Suprapubic skin (tissue), 4 donors: ENCODE measurements around the gene URGCP. TPM values are rescaled to one million over a fixed set of nuclear protein-coding genes. Genes with fewer than 3 reads are reported as not detected.

Experiments used
- DNase-seq, 2 donors: peaks; one replicate each; pipeline ENCODE4 v3.0.0-alpha.2; 2019; ENCODE audit warnings: low spot score in 2 of 2
- H3K27ac ChIP-seq: fragments of 200-600 bp; sonication (generic); one replicate; pipeline ENCODE4 v1.5.1; 2019
- H3K27me3 ChIP-seq: fragments of 200-600 bp; sonication (generic); one replicate; pipeline ENCODE4 v1.5.1; 2019
- H3K36me3 ChIP-seq: fragments of 200-600 bp; sonication (generic); one replicate; pipeline ENCODE4 v1.5.1; 2019
- H3K4me1 ChIP-seq: fragments of 200-600 bp; sonication (generic); one replicate; pipeline ENCODE4 v1.5.1; 2019
- H3K4me3 ChIP-seq: fragments of 200-600 bp; sonication (generic); one replicate; pipeline ENCODE4 v1.5.1; 2019; ENCODE audit warnings: mild to moderate bottlenecking
- H3K9me3 ChIP-seq: fragments of 200-600 bp; sonication (generic); one replicate; pipeline ENCODE4 v1.5.1; 2019
- CTCF ChIP-seq, 2 donors: fragments of 200-600 bp in 1 of 2; fragments of 450-650 bp in 1 of 2; sonication (generic) in 1 of 2; IDR thresholded peaks; one replicate each; pipeline ENCODE4 v1.5.1; 2016 to 2019; ENCODE audit warnings: antibody characterized with exemption in 2 of 2, mild to moderate bottlenecking in 1 of 2, moderate library complexity in 1 of 2
- EP300 ChIP-seq: sonication (generic); formaldehyde crosslinking; IDR thresholded peaks from one replicate; pipeline ENCODE4 v1.6.1; 2017; ENCODE audit warnings: antibody characterized with exemption
- POLR2A ChIP-seq, 2 donors: fragments of 450-650 bp; IDR thresholded peaks; one replicate each; pipeline ENCODE4 v1.6.1; 2017; ENCODE audit warnings: antibody characterized with exemption in 2 of 2, mild to moderate bottlenecking in 2 of 2, moderate library complexity in 2 of 2
- POLR2AphosphoS5 ChIP-seq, 3 donors: sonication (generic); formaldehyde crosslinking; IDR thresholded peaks; one replicate each; pipeline ENCODE4 v1.6.1; 2017; ENCODE audit warnings: antibody characterized with exemption in 3 of 3
- WGBS: methylation state at CpG from one replicate; pipeline ENCODE4 v1.1.5; 2018; 5-methylcytosine and 5-hydroxymethylcytosine counted together
- total RNA-seq, 4 donors: library from RNA; depleted of rRNA; stranded (reverse); fragments of >200 nt; gene quantifications; one replicate each; pipeline ENCODE4 v1.1.0, GENCODE V29; 2016

URGCP gene
- total RNA-seq, 4 donors from 2014 or later: 36.3 to 60.3 (median 39.6) TPM

DNA sequence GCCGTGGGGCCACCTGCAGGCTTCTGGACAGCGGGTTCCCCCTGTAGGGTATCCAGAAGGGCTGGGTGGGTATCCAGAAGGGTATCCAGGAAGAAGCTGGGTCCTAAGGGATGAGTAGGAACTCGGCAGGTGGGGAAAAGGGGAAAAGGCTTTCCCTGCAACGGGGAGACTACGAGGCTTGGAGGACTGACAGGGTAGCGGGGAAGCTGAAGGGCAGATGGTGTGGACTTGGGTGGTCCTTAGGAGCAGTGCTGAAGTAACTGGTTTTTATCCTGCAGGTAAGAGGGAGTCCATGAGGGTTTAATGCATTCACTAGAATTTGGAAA, 20.4 kb upstream of the URGCP start:
- no peaks in the 10 kb centered on the region for H3K9me3 ChIP-seq
- TF ChIP-seq POLR2A (IDR thresholded peaks at IDR 0.05) (no peak), EP300 (no peak), POLR2AphosphoS5 (IDR thresholded peaks at IDR 0.05) (no peak), CTCF (IDR thresholded peaks at IDR 0.05) (no peak)
- WGBS: under 1% methylated on average over 6 of the region's 6 CpGs
- peak overlapping the region; percentile 68 for H3K4me3 ChIP-seq
- H3K27ac ChIP-seq: peak overlapping the region; percentile 94
- no peaks in the 10 kb centered on the region for H3K27me3 ChIP-seq
- no peaks in the 10 kb centered on the region for H3K36me3 ChIP-seq
- DNase-seq: no peak
- H3K4me1 ChIP-seq: peaks cover 14% of the 10 kb centered on the region

DNA sequence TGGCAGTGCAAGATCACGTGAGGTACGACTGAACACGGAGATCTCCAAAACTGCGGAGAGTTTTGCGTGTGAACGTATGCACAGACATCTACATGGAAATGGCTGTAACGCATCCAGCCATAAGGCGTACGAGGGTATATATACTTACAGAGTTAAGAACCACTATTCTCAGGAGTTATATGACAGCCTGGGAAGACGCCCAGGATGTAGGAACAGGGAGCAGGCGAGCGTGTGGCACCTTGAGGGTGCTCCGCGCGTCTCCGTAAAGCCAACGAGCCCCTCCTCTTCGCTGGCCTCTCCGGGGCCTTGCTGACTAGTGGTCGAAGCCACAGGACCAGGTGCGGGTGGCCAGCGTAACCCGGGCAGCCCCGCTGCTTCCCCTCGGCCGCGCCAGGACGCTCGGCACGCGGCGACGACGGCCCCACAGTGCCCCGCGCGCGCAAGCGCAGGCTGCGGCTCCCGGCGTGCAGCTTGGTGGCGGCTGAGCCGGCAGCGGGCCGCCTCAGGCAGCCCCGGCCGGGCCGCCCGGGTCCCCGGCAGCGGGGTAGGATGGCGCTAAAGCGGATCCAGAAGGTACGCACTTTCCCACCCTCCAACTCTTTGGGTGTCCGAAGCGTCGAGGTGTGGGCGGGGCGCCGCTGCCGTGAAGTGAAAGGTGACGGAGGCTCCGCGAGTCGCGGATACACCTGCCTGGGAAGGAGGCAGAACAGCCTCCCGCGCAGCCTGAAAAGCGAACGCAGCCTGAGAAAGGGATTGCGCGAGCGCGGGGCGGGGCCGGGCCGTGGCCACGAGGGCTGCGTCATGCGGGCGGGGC, 19.8 kb upstream of the URGCP start, which contains the start of gene UBE2D4:
TSS of gene UBE2D4 (plus strand) at position 453 of the 814 bp plus-strand sequence. CDS start at position 550, 97 bp downstream.
- H3K9me3 ChIP-seq: no peaks in the 10 kb centered on the region
- DNase-seq: peak; percentile 89 to 92
- H3K27ac ChIP-seq: peak within 1 kb of the TSS; percentile 94
- no peaks in the 10 kb centered on the region for H3K27me3 ChIP-seq
- TF ChIP-seq POLR2AphosphoS5 (IDR thresholded peaks at IDR 0.05) (peak; percentile 47 to 95 (median 51)), POLR2A (IDR thresholded peaks at IDR 0.05) (peak; percentile 91 to 95), EP300 (no peak)
- under 1% methylated on average over 33 of the region's 82 CpGs for WGBS
- peaks cover 14% of the 10 kb centered on the region for H3K4me1 ChIP-seq
- peak within 1 kb of the TSS; percentile 68 for H3K4me3 ChIP-seq
- no peaks in the 10 kb centered on the region for H3K36me3 ChIP-seq

DNA sequence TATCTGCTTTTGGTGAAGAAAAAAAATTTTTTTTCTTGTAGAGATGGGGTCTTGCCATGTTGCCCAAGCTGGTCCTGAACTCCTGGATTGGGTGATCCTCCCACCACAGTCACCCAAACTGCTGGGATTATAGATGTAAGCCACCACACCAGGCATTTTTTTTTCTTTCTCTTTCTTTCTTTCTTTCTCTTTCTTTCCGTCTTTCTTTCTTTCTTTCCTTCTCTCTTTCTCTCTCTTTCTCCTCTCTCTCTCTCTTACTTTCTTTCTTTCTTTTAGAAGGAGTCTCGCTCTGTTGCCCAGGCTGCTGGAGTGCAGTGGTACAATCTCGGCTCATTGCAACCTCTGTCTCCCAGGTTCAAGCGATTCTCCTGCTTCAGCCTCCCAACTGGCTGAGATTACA, 16.3 kb upstream of the URGCP start:
- no peak for TF ChIP-seq POLR2A (IDR thresholded peaks at IDR 0.05)
- TF ChIP-seq CTCF (IDR thresholded peaks at IDR 0.05): no peak
- no peak for TF ChIP-seq POLR2AphosphoS5 (IDR thresholded peaks at IDR 0.05)
- TF ChIP-seq EP300: no peak
- no peaks in the 10 kb centered on the region for H3K27me3 ChIP-seq
- H3K27ac ChIP-seq: no peak overlapping the region
- H3K4me3 ChIP-seq: no peak overlapping the region
- DNase-seq: no peak
- no peaks in the 10 kb centered on the region for H3K36me3 ChIP-seq
- H3K4me1 ChIP-seq: peaks cover 14% of the 10 kb centered on the region
- 88% methylated on average over 4 of the region's 4 CpGs for WGBS
- H3K9me3 ChIP-seq: no peaks in the 10 kb centered on the region

DNA sequence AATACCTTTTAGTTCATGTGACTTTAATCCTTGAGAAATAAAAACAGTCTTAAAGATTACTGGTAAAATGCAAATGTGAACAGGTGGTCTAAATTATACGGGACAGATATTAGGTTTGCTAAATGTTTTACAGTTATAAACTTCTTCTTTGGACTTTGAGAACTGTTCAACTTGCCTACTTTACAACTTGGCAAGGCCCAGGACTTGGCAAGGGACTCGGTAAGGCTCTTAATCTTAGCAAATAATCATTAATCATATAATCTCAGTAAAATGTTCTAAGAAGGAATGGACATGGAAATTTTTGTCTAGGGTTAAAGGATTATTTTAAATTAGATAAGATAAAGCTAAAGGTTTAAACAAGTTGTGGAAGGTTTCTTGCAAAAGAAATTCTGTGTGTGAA, 15.0 kb upstream of the URGCP start:
- WGBS: 39% methylated on average over 2 of the region's 2 CpGs
- Histone ChIP-seq H3K4me3 (no peak overlapping the region), H3K27ac (no peak overlapping the region), H3K4me1 (peaks cover 9% of the 10 kb centered on the region), H3K9me3 (no peaks in the 10 kb centered on the region), H3K27me3 (no peaks in the 10 kb centered on the region), H3K36me3 (no peaks in the 10 kb centered on the region)
- no peak for TF ChIP-seq CTCF (IDR thresholded peaks at IDR 0.05)
- no peak for TF ChIP-seq EP300
- TF ChIP-seq POLR2A (IDR thresholded peaks at IDR 0.05): no peak
- no peak for TF ChIP-seq POLR2AphosphoS5 (IDR thresholded peaks at IDR 0.05)
- DNase-seq: no peak

DNA sequence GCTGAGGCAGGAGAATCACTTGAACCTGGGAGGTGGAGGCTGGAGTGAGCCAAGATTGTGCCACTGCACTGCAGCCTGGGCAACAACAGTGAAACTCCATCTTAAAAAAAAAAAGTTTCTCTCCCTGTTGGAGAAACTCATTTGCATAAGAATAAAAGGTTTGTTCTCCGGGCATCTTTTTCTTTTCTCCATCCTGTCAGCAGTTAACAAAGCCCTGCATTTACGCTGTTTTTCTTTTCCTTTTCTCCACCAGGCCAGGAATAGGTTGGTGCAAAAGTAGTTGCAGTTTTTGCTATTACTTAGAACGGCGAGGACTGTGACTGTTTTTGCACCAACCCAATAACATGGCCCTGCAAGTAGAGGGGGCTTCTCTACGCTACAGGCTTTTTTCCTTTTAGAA, 9.5 kb upstream of the URGCP start:
- TF ChIP-seq POLR2AphosphoS5 (IDR thresholded peaks at IDR 0.05): no peak
- no peak for TF ChIP-seq POLR2A (IDR thresholded peaks at IDR 0.05)
- TF ChIP-seq EP300: no peak
- TF ChIP-seq CTCF (IDR thresholded peaks at IDR 0.05): no peak
- WGBS: 98% methylated on average over 5 of the region's 5 CpGs
- H3K4me1 ChIP-seq: no peaks in the 10 kb centered on the region
- no peaks in the 10 kb centered on the region for H3K27me3 ChIP-seq
- no peak overlapping the region for H3K4me3 ChIP-seq
- DNase-seq: no peak
- H3K27ac ChIP-seq: no peak overlapping the region
- no peaks in the 10 kb centered on the region for H3K9me3 ChIP-seq
- H3K36me3 ChIP-seq: no peaks in the 10 kb centered on the region
